HG03139 (cell line): ENCODE measurements around the gene PTGDS.

Source experiments
- ATAC-seq: cut with Tn5 transposase; IDR thresholded peaks from one replicate; pipeline ENCODE4 v1.9.1; 2021; ENCODE audit not compliant: unreplicated experiment

PTGDS gene

DNA sequence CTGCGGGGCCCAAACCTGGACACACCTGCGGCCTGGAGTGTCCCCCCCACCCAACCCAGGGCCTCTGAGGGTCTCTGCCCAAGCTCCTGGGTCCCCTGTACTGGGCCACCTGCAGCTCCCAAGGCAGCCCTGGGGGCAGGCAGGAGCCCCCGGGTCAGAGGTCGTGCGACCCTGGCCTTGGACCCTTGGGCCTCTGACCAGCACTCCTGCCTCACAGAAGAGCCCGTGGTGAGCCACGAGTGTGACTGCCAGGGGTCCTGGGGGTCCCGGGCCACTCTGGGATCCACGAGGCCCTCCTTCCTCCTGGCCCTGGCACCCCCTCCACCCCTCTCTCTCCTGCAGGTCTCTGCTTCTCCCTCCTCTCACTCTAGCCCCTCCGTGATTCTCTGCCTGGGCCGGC lies 5.0 kb upstream of the PTGDS start:
- no peak for ATAC-seq

DNA sequence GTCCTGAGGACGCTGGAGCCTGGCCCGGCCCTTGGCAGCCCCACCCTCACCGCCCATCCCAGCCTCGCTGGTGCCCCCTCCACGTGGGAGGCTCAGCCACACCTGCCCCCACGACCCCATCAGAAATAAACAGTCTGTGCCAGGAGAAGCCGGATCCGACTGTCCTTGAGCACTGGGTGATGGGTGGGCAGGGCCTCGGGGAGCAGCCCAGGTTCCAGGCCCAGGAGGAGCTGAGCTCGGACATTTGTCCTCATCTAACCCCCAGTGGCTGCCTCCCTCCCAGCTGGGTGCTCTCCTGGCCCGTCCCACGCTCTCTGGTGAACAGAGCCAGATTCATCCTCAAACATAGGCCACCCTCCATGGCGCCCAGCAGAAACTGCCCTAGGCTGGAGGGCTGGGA lies 4.6 kb upstream of the PTGDS start:
- no peak for ATAC-seq

DNA sequence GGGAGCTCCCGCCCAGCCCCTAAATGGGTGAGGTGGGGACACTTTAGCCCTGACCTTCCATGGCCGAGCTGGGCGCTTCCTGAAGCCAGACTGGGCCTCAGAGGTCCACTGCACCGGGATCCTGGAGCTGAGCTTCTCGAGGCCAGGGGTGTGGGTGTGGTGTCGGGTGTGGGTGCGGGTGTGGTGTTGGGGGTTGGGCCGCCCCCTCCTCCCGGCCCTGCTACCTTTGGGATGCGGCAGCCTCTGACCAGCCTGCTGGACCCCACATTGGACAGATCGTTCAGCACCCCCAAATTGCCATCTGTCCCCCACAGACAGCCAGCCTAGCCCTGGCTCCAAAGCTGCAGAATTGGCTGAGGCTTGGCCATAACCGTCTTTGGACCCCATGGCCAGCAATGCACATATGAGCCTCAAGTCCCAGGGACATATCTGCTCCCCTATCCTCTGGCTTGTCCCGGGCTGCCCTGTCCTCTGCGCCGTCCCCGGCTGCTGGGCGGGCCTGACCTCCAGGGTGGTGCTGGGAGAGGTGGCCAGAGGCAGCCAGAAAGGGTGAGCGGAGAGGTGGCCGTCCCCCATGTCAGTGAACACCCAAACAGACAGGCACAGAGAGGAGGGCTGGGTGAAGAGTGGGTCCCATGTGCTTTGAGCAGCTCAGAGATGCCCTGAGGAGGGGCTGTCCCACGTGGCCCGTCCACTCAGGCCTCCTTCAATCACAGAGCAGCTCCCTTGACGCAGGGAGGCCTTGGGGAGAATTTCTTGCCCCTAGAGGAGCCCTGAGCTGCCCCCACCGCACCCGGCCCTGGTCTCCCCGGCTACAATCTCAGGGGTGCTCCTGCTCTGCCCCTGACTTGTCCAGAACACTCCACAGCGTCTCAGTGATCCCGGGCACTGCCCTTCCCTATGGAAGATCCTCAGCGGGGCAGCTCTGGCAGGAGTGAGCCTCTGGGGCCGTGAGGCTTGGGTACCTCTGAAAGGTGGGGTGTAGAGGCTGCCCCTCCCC lies 3.4 kb upstream of the PTGDS start:
- no peak for ATAC-seq

DNA sequence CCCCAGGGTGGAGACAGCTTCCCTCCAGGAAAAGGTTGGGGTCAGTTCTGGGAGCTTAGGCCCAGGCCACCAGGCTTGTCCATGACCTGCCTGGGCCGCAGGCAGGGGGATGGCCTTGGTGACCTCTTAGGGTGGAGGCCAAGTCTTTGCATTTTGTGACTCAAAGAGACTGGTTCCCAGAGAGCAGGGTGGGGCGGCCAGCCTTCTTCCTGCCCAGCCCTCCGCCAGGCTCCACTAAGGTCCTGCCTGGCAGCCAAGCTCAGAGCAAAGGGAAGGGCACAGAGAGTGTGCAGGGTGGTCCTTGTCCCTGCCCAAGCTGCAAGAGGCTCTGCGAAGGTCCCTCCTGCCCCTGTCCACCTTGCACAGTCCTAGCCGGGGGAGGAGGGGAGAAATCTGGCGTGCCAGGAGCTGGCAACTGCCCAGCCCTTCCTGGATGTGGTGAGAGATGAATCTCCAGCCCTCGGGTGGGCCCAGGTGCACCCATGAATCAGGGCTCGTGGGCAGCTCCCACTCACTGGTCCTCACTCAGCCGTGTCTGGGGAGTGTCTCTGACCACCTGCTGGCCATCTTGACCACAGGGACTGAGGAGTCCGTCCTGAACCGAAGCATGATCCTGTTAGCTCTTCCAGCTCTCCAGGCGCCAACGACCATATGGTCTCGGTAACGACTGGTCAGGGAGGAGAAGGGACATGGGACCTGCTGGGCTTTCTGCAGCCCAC lies 2.3 kb upstream of the PTGDS start:
- no peak for ATAC-seq

DNA sequence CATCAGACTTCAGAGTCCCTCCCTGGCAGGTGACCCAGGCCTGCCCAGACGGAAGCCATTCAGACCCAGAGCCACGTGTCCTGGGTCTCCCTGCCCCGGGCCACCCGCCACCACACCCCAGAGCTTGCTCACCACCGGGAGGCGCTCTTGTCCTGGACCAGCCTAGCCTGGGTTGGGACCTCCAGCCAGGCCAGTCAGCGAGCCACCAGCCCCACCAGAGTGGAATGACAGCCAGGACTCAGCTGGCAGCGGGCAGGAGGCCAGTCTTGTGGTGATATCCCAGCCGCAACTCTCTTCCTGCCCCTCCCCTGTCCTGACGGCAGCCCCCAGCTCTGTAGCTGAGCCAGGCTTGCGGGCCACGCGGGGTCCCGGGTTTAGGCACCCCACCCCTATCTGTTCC lies 1.7 kb upstream of the PTGDS start:
- ATAC-seq, result no peak

DNA sequence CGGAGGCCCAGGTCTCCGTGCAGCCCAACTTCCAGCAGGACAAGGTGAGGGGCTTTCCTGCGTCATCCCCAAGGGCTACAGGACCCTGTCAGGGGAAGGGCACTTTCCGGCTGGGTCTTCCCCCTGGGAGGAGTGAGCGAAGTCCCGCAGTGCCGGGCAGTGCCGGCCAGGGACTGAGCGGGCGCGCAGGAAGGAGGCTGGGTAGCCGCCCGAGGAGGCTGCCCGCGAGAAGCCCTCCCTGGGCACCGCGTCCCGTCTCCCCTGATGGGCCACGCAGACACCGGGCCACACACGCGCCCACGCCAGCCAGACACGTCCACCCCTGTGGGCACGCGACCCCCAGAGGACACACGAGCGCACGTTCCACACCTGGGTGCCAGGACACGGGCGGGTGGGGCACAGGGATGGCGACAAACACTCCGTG lies 357 bp downstream of the PTGDS start:
- no peak for ATAC-seq

DNA sequence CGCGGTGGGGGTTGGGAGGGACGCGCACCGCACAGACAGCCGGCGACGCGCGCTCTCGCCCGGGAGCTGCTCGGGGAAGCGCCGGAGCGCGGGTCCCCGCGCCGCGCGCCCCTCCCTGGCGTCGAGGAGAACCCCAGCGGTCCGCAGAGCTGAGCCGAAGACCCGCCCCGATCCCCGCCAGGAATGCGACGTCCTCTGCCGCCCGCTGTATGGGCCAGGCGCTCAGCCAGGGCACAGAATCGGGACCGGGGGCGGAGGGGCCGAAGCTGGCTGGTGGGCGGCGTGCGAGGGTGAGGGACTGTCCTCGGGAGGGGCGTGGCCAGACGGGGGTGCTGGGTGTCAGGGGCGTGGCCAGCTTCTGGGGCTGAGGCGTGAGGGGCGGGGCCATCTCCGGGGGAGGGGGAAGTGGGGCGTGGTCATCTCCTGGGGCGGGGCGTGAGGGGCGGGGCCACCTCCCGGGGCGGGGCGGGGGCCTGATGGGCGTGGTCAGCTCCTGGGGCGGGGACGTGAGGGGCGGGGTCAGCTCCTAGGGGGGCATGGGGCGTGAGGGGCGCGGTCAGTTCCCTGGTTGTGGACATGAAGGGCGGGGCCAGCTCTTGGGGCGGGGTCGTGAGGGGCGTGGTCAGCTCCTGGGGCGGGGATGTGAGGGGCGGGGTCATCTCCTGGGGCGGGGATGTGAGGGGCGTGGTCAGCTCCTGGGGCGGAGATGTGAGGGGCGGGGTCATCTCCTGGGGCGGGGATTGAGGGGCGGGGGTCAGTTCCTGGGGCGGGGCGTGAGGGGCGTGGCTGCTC lies 965 bp downstream of the PTGDS start:
- ATAC-seq, result no peak

DNA sequence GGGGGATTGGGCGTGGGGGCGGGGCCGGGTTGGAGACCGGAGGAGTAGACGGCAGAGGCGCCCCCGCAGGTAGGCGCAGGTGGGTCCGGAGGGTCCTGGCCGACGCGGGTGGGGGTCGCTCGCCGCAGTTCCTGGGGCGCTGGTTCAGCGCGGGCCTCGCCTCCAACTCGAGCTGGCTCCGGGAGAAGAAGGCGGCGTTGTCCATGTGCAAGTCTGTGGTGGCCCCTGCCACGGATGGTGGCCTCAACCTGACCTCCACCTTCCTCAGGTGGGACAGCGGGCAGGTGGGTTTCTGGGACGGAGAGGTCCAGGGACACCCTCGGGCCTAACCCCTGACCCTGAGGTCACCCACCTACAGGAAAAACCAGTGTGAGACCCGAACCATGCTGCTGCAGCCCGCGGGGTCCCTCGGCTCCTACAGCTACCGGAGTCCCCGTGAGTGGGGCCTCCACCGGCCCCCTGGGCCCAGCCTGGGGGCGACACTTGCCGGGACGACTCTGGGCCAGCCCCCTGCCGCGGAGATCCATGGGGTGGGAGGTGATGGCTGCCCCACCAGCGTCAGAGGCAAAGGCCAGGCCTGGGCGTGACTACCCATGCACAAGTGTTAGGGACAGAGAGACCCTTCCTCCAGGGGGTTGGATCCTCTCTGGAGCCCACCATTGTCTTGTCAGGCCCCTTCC lies 1.7 kb downstream of the PTGDS start:
- no peak for ATAC-seq

DNA sequence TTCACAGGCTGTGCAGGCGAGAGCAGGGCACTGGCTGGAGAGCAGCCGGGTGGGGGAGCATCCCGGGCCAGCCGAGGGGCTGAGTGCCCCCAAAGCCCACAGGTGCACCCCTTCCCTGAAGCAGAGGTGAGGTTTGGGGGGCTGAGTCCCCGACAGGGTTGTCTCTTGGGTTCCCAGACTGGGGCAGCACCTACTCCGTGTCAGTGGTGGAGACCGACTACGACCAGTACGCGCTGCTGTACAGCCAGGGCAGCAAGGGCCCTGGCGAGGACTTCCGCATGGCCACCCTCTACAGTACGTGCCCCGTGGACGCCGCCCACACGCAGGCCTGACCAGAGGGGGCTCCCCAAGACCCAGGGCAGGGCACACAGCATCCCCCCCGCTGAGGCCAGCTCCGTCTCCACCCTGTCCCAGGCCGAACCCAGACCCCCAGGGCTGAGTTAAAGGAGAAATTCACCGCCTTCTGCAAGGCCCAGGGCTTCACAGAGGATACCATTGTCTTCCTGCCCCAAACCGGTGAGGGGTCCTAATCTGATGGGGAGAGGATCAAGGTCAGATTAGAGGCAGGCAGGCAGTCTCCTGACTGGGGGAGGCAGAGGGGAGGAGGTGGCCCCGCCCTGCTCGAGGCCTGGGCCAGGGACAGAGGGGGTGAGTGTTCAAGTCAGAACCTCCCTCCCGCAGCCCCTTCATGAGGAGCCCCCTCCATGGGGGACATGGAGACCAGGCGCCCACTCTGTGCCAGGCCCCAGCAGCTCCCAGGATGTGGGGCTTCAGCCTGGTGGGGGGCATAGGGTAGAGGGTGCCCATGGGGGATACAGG lies 2.7 kb downstream of the PTGDS start:
- ATAC-seq, result no peak

DNA sequence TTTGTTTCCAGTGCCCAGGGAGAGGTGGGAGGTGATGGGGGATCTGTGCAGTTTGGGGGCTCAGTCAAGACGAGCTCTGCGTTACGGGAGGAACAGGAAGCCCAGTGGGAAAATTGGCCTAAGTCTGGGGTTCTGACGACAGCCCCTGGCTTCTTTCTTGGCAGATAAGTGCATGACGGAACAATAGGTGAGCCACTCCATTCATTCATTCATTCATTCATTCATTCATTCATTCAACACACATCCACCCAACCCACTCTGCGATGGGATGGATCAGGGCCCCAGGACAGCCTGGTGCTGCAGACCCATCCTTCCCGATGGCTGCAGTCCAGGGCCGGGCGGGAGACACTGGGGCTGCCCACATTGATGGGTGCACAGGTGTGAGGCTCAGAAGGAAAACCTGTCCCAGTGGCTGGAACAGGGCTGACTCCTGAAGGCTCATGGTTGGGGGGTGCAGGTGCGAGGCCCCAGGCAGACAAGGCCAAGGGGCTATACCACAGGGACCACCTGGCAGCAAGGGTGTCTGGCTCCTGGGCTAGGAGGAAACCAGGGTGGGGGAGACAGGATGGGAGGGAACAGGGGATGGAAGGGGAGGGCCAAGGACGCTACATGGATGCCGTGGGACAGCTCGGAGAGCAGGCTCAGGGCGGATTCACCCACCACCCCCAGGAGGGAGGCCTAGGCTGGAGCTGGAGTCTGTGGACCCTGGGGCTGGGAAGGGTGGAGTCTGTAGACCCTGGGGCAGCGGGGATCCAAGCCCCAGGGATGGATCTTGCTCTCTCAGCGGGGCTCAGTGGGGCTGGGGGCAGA lies 3.6 kb downstream of the PTGDS start:
- ATAC-seq, result no peak

DNA sequence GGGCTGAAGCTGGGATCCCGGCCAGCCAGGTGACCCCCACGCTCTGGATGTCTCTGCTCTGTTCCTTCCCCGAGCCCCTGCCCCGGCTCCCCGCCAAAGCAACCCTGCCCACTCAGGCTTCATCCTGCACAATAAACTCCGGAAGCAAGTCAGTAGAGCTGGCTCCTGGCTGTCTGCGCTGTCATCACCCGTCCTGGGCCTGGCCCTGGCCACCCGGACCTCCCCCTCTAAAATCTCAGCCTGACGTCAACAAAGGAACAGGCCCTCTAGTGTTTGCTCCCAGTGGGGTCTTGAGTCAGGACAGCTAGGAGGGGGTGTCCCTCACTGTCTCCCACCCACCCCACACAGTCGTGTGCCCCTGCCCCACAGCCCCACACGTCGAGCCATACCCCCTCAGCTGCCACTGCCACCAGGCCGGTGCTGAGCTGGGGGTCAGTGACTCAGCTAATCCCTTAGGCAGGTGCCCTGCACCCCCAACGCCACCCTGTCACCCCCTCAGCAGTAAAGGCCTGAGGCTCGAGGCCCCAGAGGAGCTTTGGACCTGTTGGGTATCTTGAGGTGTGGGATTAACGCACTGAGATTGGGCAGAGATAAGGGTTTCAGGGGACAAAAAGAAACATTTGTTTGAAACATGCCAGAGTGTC lies 4.4 kb downstream of the PTGDS start:
- no peak for ATAC-seq

DNA sequence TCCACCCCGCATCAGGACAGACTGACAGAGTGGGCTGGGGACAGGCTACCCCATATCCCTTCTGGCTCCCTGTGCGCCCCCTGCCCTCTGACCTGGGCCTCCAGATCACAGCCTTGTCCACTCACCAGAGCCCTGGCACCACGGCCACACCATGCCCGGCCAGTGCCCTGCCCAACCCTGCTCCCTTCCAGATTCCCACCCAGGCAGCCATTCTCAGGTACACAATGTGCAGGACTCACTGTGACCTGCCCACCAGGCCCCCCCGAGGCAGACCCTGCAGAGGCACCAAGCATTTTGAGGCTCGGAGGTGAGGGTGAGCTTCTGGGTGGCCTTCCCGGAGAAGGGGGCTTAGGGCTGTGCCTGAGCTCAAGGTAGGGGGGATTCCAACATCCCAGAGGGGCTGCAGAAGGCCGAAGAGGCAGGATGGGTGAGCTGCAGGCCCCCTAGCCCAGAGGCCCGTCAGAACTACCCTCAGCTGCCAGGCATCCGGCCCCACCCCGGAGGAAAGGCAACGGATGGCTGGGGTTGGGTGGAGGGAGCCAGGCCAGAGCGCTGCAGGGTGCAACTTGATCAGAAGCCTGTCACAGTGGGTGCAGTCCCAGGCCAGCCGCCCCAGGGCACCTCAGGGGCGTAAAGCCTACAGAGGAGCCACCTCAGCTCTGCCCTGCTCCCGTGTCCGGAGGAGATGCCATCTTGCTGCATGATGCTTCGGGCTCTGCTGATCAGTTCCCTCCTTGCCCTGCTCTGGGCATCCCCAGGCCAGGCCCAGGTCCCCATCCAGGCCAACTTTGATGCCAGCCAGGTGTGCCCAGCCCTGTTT lies 5.1 kb downstream of the PTGDS start, which contains the start of gene LCNL1:
LCNL1 (plus strand) TSS at position 762 of the 820 bp plus-strand sequence. CDS start 594 bp downstream, outside the sequence.
- no peak for ATAC-seq

DNA sequence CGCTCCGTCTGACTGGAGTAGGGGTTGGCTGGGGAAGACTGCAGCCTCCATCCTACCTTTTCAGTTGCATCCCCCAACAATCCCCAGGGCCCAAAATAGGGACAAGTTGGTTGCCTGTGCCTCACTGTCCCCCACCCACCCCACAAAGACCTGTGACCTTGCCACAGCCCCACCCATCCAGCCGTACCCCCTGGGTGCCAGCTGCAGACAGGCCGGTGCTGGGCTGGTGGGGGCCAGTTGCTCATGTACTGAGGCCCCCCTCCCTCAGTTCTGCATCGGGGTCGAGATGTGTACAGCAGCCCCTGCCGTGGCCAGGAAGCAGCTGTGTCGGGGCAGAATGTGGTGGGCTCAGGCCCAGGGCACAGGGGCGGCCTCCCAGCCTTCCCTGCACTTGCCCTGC lies 5.9 kb downstream of the PTGDS start:
- ATAC-seq, result no peak

DNA sequence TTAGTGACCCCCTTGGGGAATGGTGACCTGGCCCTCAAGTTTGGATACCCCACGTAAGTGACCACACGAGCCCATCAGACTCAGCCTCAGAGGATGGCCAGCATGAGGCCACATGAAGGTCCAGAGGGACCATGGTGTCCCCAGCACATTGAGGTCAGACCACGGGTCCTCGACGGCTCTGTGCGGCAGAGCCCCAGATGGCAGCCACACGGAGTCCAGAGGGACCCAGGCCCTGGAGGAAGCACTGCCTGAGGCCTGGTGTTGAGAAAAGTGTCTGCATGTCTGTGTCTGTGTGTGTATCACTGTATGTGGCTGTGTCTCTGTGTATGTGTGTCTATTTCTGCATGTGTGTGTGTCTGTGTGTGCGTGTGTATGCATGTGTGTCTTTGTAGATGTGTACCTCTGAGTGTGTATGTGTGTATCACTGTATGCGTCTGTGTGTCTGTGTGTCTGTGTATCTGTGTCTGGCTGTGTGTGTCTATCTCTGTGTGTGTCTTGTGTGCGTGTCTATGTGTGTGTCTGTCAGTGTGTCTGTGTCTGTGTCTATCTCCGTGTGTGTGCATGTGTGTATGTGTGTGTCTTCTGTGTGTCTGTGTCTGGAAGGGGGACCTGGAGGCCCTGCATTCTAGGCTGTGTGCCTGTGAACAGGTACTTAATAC lies 6.5 kb downstream of the PTGDS start:
- no peak for ATAC-seq

DNA sequence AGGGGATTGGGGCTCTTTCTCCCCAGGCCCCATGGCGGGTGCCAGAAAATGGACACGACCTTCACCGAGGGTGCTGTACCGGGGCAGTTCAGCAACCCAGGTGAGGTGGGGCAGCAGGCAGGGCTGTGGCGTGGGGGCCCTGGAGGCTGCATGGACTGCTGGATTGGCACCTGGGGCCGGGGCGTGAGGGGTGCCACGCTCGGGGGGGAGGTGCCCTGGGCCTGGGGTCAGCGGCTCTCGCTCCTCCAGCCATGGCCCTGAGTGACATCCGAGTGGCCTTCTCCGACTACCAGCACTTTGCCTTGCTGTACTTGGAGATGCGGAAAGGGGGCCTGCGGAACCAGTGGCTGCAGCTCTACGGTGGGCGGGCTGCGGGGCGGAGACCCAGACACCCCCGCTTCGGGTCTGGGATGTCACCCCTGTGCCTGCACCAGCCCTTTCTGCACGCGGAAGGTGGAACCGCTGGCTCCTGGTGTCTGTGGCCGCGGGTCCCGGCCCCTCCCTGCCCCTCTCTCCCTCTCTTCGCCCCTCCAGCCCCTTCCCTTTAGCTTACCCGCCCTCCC lies 7.2 kb downstream of the PTGDS start:
- no peak for ATAC-seq

DNA sequence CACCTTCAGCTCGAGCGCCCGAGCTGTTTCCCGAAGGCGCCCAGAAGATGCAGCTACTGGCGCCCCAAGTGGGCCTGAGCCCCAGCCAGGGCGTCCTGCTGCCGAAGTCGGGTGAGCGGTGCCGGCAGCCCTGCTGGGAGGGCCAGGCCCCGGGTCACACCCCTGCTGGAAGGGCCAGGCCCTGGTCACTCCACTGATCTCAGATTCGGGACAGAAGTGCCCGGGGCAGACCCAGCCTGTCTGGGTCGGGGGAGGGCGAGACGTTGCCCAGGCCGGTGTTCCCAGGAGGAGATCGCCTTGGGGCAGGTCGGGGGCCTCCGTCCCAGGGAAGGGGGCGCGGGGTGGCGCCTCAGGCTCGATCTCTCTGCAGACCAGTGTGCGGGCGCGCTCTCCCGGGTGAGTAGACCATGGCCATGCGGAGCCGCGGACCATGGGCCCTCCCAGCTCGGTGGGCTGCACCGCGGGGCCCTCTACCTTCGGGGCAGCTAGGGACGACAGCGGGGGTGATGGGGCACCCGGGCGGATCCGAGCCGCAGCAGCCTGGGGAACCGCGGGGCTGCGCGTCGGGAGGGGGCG lies 7.8 kb downstream of the PTGDS start:
- no peak for ATAC-seq
